ENCODE results near the gene KLRC2.

KLRC2 gene

DNA sequence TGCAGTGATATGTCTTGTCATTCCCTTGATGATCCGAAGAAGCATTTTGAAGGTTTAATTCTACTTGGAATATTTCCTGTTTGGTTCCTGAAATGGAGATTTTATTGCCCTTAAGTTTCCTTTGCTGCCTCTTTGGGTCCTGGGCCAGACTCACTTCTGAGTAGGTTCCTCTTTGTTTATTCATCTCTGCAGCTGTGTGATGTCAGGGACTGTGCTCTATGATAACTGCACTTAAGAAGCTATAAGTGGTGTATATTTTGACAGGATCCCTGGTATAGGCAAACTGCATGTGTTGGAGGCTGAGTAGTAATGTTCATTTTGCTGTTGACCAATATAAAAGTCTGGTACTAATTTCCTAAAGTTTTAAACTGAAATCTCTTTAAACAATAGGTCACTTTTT lies 26.4 kb downstream of the KLRC2 start, which contains the start of gene KLRC4:
KLRC4 (minus strand) TSS at position 366 of the 400 bp plus-strand sequence; CDS start at position 184, 182 bp downstream.
- no peak within 1 kb of the TSS for H3K4me3 ChIP-seq (ENCODE audit: low read depth, low read length)
- in situ Hi-C loops (cut with HindIII; ENCODE audit: low sequenced_read_pairs) = no loop called here
- TF ChIP-seq, protein P1, sequence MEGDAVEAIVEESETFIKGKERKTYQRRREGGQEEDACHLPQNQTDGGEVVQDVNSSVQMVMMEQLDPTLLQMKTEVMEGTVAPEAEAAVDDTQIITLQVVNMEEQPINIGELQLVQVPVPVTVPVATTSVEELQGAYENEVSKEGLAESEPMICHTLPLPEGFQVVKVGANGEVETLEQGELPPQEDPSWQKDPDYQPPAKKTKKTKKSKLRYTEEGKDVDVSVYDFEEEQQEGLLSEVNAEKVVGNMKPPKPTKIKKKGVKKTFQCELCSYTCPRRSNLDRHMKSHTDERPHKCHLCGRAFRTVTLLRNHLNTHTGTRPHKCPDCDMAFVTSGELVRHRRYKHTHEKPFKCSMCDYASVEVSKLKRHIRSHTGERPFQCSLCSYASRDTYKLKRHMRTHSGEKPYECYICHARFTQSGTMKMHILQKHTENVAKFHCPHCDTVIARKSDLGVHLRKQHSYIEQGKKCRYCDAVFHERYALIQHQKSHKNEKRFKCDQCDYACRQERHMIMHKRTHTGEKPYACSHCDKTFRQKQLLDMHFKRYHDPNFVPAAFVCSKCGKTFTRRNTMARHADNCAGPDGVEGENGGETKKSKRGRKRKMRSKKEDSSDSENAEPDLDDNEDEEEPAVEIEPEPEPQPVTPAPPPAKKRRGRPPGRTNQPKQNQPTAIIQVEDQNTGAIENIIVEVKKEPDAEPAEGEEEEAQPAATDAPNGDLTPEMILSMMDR (IDR thresholded peaks at IDR 0.05; ENCODE audit: low read depth, low read length) = no peak
- peak; percentile 67 for DNase-seq (ENCODE audit: low read depth, low spot score)

DNA sequence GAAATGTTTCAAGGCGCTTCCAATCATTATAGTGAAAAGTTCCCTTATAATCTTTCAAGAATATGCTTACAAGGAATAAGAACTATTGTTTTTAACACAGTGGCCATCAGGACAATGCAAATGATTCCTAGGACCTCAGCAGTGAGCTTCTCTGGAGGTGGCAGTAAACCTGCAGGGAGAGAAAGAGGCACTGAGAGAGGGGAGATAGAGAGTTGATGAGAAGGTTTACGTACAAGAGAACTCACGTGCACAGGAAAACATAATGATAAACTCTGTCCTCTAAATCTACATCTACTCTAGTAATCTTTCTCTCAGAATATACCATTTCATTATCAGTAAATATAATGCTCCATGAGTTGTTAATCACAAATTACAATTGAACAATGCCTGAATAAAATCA lies 27.0 kb downstream of the KLRC2 start:
- DNase-seq (ENCODE audit: low read depth, low spot score) = no peak
- TF ChIP-seq, protein P1 (IDR thresholded peaks at IDR 0.05; ENCODE audit: low read depth, low read length) = no peak
- in situ Hi-C loops (cut with HindIII; ENCODE audit: low sequenced_read_pairs) = no loop called here
- no peak overlapping the region for H3K4me3 ChIP-seq (ENCODE audit: low read depth, low read length)

DNA sequence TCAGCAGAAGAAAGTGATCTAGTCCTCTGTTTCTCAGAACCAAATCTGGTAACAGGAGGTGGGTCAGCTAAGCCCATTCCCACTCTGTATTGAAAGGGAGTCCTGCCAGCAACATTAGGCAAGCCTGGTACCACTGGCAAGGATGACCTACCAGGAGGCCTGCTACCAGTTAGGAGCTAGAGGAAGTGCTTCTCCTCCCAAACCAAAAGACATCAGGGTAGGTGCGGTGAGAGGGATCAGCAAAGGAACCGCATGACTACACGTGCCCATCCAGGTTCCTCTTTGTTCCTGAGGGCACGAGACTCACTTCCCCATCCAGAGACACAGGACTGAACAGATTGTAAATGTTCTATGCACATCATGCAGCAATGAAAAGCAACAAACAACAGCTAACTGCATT lies 29.1 kb downstream of the KLRC2 start:
- in situ Hi-C loops (cut with HindIII; ENCODE audit: low sequenced_read_pairs) = no loop called here
- TF ChIP-seq, protein P1 (IDR thresholded peaks at IDR 0.05; ENCODE audit: low read depth, low read length) = no peak
- no peak for DNase-seq (ENCODE audit: low read depth, low spot score)
- no peak overlapping the region for H3K4me3 ChIP-seq (ENCODE audit: low read depth, low read length)

DNA sequence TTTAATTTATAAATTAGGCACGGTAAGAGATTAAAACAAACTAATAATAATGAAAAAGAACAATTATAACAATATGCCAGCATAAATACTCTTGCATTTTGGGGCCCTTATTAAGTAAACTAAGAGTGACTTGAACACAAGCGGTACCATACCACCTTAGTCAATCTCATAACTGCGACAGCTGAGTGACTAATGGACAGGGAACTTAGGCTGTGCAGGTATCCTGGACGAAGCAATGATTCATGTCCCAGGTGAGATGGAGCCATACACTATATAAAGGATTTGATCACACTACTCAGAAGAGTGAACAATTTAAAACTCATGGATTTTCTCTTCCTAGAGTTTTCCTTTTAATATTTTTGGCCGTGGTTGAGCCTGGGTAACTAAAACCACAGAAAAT lies 30.5 kb downstream of the KLRC2 start:
- TF ChIP-seq, protein P1 (IDR thresholded peaks at IDR 0.05; ENCODE audit: low read depth, low read length) = no peak
- DNase-seq (ENCODE audit: low read depth, low spot score) = no peak
- H3K4me3 ChIP-seq (ENCODE audit: low read depth, low read length) = no peak overlapping the region
- in situ Hi-C loops (cut with HindIII; ENCODE audit: low sequenced_read_pairs) = no loop called here

DNA sequence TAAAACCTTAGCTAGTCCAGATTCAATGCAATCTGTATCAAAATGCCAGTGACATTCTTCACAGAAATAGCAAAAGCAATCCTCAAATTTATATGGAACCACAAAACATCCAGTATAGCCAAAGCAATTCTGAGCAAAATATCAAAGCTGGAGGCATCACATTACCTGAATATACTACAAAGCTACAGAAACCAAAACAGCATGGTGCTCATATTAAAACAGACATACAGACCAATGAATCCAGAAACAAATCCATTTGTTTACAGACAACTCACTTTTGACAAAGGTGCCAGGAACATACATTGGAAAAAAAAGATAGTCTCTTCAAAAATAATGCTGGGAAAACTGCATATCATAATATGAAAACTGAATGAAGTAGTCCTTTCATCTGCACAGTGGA lies 31.0 kb downstream of the KLRC2 start:
- H3K4me3 ChIP-seq (ENCODE audit: low read depth, low read length) = no peak overlapping the region
- in situ Hi-C loops (cut with HindIII; ENCODE audit: low sequenced_read_pairs) = no loop called here
- TF ChIP-seq, protein P1 (IDR thresholded peaks at IDR 0.05; ENCODE audit: low read depth, low read length) = no peak
- DNase-seq (ENCODE audit: low read depth, low spot score) = no peak

DNA sequence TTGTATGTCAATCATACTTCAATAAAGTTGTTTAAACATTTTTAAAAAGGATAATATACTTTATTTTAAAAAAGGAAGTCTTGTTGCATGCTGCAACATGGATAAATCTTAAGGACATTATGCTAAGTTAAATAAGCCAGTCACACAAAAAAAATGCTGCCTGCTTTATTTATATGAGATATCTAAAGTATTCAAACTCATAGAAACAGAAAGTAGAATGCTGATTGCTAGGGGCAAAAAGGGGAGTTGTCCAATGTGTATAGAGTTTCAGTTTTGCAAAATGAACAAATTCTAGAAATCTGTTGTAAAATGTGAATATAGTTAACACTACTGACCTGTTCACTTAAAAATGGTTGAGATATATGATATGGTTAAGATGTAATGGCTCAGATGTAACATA lies 35.0 kb downstream of the KLRC2 start:
- TF ChIP-seq, protein P1 (IDR thresholded peaks at IDR 0.05; ENCODE audit: low read depth, low read length) = no peak
- in situ Hi-C loops (cut with HindIII; ENCODE audit: low sequenced_read_pairs) = no loop called here
- no peak overlapping the region for H3K4me3 ChIP-seq (ENCODE audit: low read depth, low read length)
- no peak for DNase-seq (ENCODE audit: low read depth, low spot score)

DNA sequence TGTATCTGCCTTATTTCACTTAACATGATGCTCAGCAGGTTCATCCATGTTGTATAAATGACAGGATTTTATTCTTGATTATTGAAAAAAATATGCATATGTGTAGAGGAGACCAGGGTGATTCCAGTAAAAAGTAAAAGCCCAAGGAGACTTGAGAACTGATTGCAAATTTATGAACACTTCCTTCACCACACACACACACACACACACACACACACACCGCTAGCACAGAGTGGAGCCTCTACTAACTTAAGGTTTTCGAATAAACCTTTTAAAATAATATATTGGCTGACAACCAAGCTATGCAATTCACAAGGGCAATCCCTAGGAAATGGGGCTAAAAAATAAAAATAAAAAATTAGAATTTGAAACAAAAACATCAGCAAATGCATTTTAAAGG lies 37.6 kb downstream of the KLRC2 start:
- no peak overlapping the region for H3K4me3 ChIP-seq (ENCODE audit: low read depth, low read length)
- DNase-seq (ENCODE audit: low read depth, low spot score) = no peak
- TF ChIP-seq, protein P1 (IDR thresholded peaks at IDR 0.05; ENCODE audit: low read depth, low read length) = no peak
- in situ Hi-C loops (cut with HindIII; ENCODE audit: low sequenced_read_pairs) = no loop called here

Data from astrocyte of the spinal cord (primary cell).